GM23338 (cell line): Measurements from ENCODE around the gene C16orf78. TPM values are rescaled to one million over a fixed set of nuclear protein-coding genes. Genes with fewer than 3 reads are reported as not detected.

ENCODE experiments used
- ATAC-seq: fragments of 200-7000 bp; cut with Tn5 transposase; 3 replicates; pipeline ENCODE4 v1.9.1; 2020
- DNase-seq: peaks from one replicate; pipeline ENCODE4 v3.0.0-alpha.2; 2015; ENCODE audit warnings: low spot score
- H2AFZ ChIP-seq: fragments of 200-600 bp; sonication (generic); 2 replicates; pipeline ENCODE4 v1.8.0; 2016; ENCODE audit warnings: antibody characterized with exemption, mild to moderate bottlenecking, moderate library complexity
- H3F3A ChIP-seq: fragments of 200-600 bp; sonication (generic); replicated peaks from 2 replicates; pipeline ENCODE4 v1.8.0; 2017; ENCODE audit warnings: antibody characterized with exemption, mixed run types, low read depth
- H3K27ac ChIP-seq: fragments of 200-600 bp; sonication (generic); 2 replicates; pipeline ENCODE4 v1.6.1; 2016; ENCODE audit warnings: low read depth
- H3K27me3 ChIP-seq: fragments of 200-600 bp; sonication (generic); 2 replicates; pipeline ENCODE4 v1.8.0; 2016; ENCODE audit warnings: mild to moderate bottlenecking, mixed run types, moderate library complexity; ENCODE audit not compliant: insufficient read depth
- H3K36me3 ChIP-seq: fragments of 200-600 bp; sonication (generic); 2 replicates; pipeline ENCODE4 v1.8.0; 2016; ENCODE audit warnings: mild to moderate bottlenecking; ENCODE audit not compliant: insufficient read depth
- H3K4me1 ChIP-seq: fragments of 200-600 bp; sonication (generic); 2 replicates; pipeline ENCODE4 v1.8.0; 2016; ENCODE audit warnings: mild to moderate bottlenecking, moderate library complexity; ENCODE audit not compliant: insufficient read depth
- H3K4me2 ChIP-seq: fragments of 200-600 bp; sonication (generic); 2 replicates; pipeline ENCODE4 v1.7.1; 2017; ENCODE audit warnings: mixed run types
- H3K4me3 ChIP-seq: fragments of 200-600 bp; sonication (generic); 2 replicates; pipeline ENCODE4 v1.6.1; 2016; ENCODE audit warnings: mixed run types
- H3K79me2 ChIP-seq: fragments of 200-600 bp; sonication (generic); replicated peaks from 2 replicates; pipeline ENCODE4 v1.8.0; 2017; ENCODE audit warnings: mild to moderate bottlenecking; ENCODE audit not compliant: insufficient read depth
- H3K9me2 ChIP-seq: fragments of 200-600 bp; sonication (generic); 2 replicates; pipeline ENCODE4 v1.8.0; 2017; ENCODE audit not compliant: insufficient read depth
- H4K20me1 ChIP-seq: fragments of 200-600 bp; sonication (generic); replicated peaks from 2 replicates; pipeline ENCODE4 v1.8.0; 2017; ENCODE audit warnings: mild to moderate bottlenecking; ENCODE audit not compliant: insufficient read depth
- H3K27ac Mint-ChIP-seq: 2 replicates; pipeline ENCODE4 v1.8.0; 2020; ENCODE audit warnings: inconsistent platforms, mild to moderate bottlenecking, moderate library complexity, mixed read lengths
- H3K27me3 Mint-ChIP-seq: 3 replicates; pipeline ENCODE4 v1.8.0; 2022; ENCODE audit warnings: low read depth, mild to moderate bottlenecking, moderate library complexity, mixed read lengths, inconsistent platforms; ENCODE audit not compliant: insufficient read depth, poor library complexity
- H3K36me3 Mint-ChIP-seq: 3 replicates; pipeline ENCODE4 v1.8.0; 2021; ENCODE audit warnings: low read depth, mild to moderate bottlenecking, inconsistent platforms, moderate library complexity, mixed read lengths
- H3K4me1 Mint-ChIP-seq: 3 replicates; pipeline ENCODE4 v1.8.0; 2020; ENCODE audit warnings: mild to moderate bottlenecking, inconsistent platforms, mixed read lengths
- H3K4me3 Mint-ChIP-seq: 3 replicates; pipeline ENCODE4 v1.8.0; 2021; ENCODE audit warnings: moderate library complexity, mild to moderate bottlenecking, inconsistent platforms, mixed read lengths
- H3K9me3 Mint-ChIP-seq: 3 replicates; pipeline ENCODE4 v1.8.0; 2020; ENCODE audit warnings: moderate library complexity, mild to moderate bottlenecking, inconsistent platforms, mixed read lengths
- ETS1 ChIP-seq: IDR thresholded peaks from 2 replicates; pipeline ENCODE4 v1.6.1; 2016; ENCODE audit warnings: antibody characterized with exemption
- EZH2phosphoT487 ChIP-seq: fragments of 200-600 bp; sonication (generic); IDR thresholded peaks from one replicate; pipeline ENCODE4 v1.8.1; 2018; ENCODE audit warnings: antibody characterized with exemption; ENCODE audit not compliant: unreplicated experiment
- REST ChIP-seq: IDR thresholded peaks from one replicate; pipeline ENCODE4 v1.6.1; 2018; ENCODE audit warnings: antibody characterized with exemption; ENCODE audit not compliant: unreplicated experiment
- STAT1 ChIP-seq: IDR thresholded peaks from one replicate; pipeline ENCODE4 v1.6.1; 2016; ENCODE audit warnings: antibody characterized with exemption; ENCODE audit not compliant: unreplicated experiment
- ZNF114 ChIP-seq: fragments of 250-450 bp; sonication (Bioruptor Pico); IDR thresholded peaks from 2 replicates; pipeline ENCODE4 v1.5.0; 2020; ENCODE audit warnings: mild to moderate bottlenecking, moderate library complexity
- ZNF462 ChIP-seq: fragments of 250-450 bp; sonication (Bioruptor Pico); IDR thresholded peaks from 2 replicates; pipeline ENCODE4 v1.5.0; 2020; ENCODE audit warnings: mild to moderate bottlenecking, moderate library complexity
- polyA plus RNA-seq: library from polyadenylated mRNA; unstranded; fragments of >200 nt; fragmentation: Nextera tagmentation; extraction: Ambion mirVana; gene quantifications from 2 replicates; pipeline ENCODE4 v1.2.1, GENCODE V29; 2016
- total RNA-seq: library from RNA; depleted of rRNA; stranded (reverse); fragments of >200 nt; shearing (Covaris generic); gene quantifications from 2 replicates; pipeline ENCODE4 v1.2.3, GENCODE V29; 2014

Gene C16orf78
- total and polyA plus RNA-seq, 2 experiments from 2014 or later = not detected

GRCh38 chr16:49351096-49351487, 22.5 kb upstream of the C16orf78 start:
- H3F3A ChIP-seq = no peaks in the 10 kb centered on the region
- H3K27me3 Mint-ChIP-seq = peaks cover 12% of the 10 kb centered on the region

More at GRCh38 chr16:49351096-49351487, 22.5 kb upstream of the C16orf78 start:
- H3K27ac Mint-ChIP-seq = no peak overlapping the region
- Histone ChIP-seq H4K20me1 (no peaks in the 10 kb centered on the region), H2AFZ (no peak overlapping the region), H3K4me2 (no peak overlapping the region), H3K36me3 (no peaks in the 10 kb centered on the region), H3K9me2 (no peaks in the 10 kb centered on the region), H3K27me3 (no peaks in the 10 kb centered on the region), H3K4me1 (no peaks in the 10 kb centered on the region; the same call in 1 of the 2 replicates), H3K79me2 (no peaks in the 10 kb centered on the region), H3K4me3 (no peak overlapping the region), H3K27ac (no peak overlapping the region)
- TF ChIP-seq ETS1 (no peak), REST (peak; percentile 69), STAT1 (no peak), EZH2phosphoT487 (no peak), ZNF114 (CRISPR knock-in tag) (no peak), ZNF462 (no peak)
- H3K4me3 Mint-ChIP-seq = no peak overlapping the region
- H3K9me3 Mint-ChIP-seq = no peaks in the 10 kb centered on the region
- peaks cover 15% of the 10 kb centered on the region for H3K4me1 Mint-ChIP-seq
- ATAC-seq = peak; percentile 20
- H3K36me3 Mint-ChIP-seq = no peaks in the 10 kb centered on the region
- peak; percentile 69 for DNase-seq
